ENCODE results near the gene DSG3.

DNA sequence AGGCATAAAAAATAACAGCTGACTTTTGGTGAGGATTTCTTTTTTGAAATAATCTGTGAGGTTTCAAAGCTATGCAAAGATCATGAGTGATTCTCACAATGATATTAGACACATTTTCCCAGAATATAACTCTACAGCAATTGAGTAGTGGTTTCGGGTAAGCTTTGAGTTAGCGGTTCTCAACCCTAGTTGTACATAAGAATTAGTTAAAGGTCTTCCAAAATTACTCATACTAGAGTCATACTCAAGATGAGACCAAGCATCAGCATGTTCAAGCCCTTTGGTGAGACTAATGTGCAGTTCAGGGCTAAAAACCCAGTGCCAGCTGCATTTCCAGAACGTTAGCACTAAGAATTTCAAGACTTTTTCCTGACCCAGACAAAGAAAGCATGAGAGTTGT, 39.9 kb upstream of the DSG3 start:
- TF ChIP-seq, protein P1, sequence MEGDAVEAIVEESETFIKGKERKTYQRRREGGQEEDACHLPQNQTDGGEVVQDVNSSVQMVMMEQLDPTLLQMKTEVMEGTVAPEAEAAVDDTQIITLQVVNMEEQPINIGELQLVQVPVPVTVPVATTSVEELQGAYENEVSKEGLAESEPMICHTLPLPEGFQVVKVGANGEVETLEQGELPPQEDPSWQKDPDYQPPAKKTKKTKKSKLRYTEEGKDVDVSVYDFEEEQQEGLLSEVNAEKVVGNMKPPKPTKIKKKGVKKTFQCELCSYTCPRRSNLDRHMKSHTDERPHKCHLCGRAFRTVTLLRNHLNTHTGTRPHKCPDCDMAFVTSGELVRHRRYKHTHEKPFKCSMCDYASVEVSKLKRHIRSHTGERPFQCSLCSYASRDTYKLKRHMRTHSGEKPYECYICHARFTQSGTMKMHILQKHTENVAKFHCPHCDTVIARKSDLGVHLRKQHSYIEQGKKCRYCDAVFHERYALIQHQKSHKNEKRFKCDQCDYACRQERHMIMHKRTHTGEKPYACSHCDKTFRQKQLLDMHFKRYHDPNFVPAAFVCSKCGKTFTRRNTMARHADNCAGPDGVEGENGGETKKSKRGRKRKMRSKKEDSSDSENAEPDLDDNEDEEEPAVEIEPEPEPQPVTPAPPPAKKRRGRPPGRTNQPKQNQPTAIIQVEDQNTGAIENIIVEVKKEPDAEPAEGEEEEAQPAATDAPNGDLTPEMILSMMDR (IDR thresholded peaks at IDR 0.05; ENCODE audit: low read length), result no peak
- TF ChIP-seq EZH2 (optimal IDR thresholded peaks at IDR 0.05; ENCODE audit: low read depth, low read length) (no peak), EZH2phosphoT487 (IDR thresholded peaks at IDR 0.05; ENCODE audit: low read length) (no peak)

Data from MM.1S (cell line).